Subcutaneous adipose tissue (tissue), 4 donors: Measurements from ENCODE around the gene SEC62. TPM values are rescaled to one million over a fixed set of nuclear protein-coding genes. Genes with fewer than 3 reads are reported as not detected.

ENCODE experiments used
- total RNA-seq, 4 donors: library from RNA; depleted of rRNA; stranded (reverse); fragments of >200 nt; gene quantifications; one replicate each; pipeline ENCODE4 v1.1.0, GENCODE V29; 2016
- TF ChIP-seq, protein P1 (sequence below): fragments of 450-650 bp; IDR thresholded peaks from one replicate; pipeline ENCODE4 v1.5.1; 2016; ENCODE audit warnings: low read depth, mild to moderate bottlenecking, control low read depth, antibody characterized with exemption, moderate library complexity

The SEC62 gene, protein sequence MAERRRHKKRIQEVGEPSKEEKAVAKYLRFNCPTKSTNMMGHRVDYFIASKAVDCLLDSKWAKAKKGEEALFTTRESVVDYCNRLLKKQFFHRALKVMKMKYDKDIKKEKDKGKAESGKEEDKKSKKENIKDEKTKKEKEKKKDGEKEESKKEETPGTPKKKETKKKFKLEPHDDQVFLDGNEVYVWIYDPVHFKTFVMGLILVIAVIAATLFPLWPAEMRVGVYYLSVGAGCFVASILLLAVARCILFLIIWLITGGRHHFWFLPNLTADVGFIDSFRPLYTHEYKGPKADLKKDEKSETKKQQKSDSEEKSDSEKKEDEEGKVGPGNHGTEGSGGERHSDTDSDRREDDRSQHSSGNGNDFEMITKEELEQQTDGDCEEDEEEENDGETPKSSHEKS
- 100 to 1,000 TPM in 1 of 4 donors, 10 to 100 TPM in 3; 57.8 to 104 (median 86.1) TPM for total RNA-seq

DNA sequence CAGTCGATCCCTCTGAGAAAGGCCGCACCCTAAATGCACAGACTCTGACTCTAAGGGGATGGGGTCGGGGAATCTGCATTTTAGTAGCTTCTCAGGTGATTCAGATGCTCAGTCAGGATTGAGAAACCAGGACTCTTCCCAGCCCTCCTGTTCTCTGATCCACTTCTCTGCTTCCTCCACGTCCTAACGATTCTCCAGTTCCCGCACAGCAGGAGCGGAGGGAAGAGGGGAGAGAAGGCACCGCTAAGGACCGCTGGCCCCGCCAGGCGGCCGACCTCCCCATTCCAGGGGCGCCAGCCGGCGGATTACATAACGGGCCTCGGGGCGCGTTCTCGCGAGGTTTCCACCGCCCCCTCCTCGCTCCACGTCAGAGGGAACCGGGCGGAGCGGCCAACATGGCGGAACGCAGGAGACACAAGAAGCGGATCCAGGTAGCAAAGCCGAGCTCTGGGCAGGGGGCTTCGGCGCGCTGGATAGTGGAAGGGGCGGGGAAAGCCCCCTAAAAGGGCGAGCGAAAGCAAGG is at the start of gene SEC62:
SEC62 (plus strand) TSS at position 380 of the 523 bp plus-strand sequence; CDS start at position 396, 16 bp downstream.
- TF ChIP-seq, protein P1, sequence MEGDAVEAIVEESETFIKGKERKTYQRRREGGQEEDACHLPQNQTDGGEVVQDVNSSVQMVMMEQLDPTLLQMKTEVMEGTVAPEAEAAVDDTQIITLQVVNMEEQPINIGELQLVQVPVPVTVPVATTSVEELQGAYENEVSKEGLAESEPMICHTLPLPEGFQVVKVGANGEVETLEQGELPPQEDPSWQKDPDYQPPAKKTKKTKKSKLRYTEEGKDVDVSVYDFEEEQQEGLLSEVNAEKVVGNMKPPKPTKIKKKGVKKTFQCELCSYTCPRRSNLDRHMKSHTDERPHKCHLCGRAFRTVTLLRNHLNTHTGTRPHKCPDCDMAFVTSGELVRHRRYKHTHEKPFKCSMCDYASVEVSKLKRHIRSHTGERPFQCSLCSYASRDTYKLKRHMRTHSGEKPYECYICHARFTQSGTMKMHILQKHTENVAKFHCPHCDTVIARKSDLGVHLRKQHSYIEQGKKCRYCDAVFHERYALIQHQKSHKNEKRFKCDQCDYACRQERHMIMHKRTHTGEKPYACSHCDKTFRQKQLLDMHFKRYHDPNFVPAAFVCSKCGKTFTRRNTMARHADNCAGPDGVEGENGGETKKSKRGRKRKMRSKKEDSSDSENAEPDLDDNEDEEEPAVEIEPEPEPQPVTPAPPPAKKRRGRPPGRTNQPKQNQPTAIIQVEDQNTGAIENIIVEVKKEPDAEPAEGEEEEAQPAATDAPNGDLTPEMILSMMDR = no peak

DNA sequence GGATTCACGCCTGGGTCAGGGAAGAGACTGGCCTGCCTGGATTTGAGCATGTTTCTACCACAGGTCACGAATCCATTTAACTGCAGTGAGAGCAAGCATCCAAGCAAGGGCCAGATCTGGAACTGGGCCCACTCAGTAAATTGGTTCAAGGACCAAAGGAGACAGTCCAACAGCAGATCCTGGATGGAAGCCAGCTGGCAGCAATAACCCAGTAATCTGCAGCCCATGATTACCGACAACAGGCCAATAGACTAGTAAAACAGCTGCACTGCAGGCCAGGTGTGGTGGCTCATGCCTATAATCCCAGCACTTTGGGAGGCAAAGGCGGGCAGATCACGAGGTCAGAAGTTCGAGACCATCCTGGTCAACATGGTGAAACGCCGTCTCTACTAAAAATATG is 43.4 kb upstream of the SEC62 start:
- TF ChIP-seq, protein P1 = no peak

DNA sequence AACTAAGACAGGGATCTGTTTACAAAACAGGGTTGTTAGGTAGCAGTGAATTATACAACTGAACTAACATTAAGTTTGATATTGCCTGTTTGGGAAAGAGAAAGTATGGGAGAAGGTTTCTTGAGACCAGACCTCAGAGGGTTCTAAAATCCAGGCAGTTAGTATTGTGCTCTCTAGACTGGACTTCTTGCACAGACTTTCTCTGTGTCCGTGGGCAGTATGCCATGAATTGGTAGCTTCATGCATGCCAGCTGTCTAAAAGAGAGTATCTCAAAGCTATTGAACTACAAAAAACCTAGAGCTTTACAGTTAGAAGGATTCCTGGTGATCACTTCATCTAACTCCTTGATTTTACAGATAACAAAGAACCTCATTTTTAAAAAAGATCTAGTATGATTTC is 42.8 kb upstream of the SEC62 start:
- TF ChIP-seq, protein P1 = no peak

DNA sequence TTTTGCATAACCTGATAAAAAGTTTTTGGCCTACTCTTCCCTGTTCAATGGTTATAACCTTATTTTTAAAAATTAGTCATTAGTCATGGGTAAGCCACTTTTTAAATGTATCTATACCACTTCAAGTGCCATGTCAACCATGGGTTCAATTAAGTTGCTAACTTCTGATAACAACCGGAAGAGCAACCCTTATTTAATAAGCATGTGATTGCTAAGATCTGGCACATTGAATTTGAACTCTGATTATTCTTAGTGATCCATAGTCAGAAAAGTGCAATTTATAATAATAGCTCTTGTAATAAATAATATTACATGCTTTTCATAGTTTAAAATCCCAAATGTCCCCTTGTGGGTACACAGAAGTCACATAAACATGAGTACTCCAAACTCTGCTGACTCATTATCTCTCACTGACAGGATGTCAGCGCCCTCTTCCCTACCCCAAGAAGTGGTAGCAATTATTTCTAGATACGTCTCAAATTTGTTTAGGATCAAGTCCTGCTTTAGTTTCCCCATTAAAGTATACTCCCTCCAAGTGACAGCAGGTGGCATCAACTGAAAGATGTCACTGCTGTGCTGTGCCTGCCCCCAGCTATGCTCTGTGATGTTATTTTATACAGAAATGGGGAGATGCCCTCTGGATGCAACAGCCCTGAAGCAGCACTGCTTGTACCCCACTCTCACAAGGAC is 36.6 kb upstream of the SEC62 start:
- TF ChIP-seq, protein P1 = no peak

DNA sequence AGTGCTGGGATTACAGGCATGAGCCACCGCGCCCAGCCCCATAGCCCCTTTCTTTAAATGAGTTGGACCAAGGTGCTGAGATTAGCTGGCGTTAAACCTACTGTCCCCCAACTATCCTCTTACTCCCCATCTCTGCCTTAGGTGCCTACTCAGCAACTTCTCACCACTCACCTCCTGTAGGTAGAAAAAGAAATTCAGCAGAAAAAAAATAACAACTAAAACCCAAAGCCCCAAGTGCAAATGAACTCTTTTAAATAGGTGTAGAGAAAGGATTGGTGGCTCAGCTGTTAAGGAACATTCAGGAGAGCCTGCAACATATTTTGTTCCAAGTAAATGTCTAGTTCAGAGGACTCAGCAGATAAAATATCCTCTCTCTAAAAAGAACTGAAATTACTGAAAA is 35.8 kb upstream of the SEC62 start:
- TF ChIP-seq, protein P1 = no peak

DNA sequence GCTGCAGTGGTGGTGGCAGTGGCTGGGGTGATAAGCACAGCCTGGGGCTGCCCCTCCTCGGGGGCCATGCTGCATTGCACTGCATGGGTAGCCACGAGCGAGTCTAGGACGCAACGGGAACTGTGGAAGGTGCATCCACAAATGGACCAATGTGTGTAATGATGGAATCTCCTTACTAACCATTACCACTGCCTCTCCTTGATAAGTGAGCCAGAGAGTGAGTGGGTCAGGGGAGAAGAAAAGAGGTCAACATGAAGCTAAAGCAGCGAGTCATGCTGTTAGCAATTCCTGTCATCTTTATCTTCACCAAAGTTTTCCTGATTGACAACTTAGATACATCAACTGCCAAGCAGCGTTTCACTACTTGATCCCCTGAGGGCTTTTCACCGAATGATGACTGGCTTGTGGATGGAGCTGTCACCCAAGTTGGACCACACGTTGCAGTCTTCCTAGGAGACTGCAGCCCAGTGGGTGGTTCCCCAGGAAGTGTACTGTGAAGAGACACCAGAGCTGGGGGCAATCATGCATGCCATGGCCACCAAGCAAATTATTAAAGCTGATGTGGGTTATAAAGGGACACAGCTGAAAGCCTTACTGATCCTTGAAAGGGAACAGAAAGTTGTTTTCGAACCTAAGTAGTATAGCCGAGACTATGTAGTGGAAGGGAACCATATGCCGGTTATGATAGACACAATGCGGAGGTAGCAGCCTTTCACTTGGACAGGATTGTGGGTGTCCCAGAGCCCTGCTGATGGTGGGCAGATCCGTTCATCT is 34.7 kb upstream of the SEC62 start:
- TF ChIP-seq, protein P1 = no peak
